H1 (cell line): Measurements from ENCODE around the gene SECISBP2. TPM values are rescaled to one million over a fixed set of nuclear protein-coding genes. Genes with fewer than 3 reads are reported as not detected.

Experiments
- CTCF ChIA-PET: fragments of 300-600 bp; sonication (Branson Sonifier 250); formaldehyde crosslinking; loops from one replicate; lab custom pipeline; 2021; ENCODE audit not compliant: partially characterized antibody; lab: Charles Lee
- POLR2A ChIA-PET: fragments of 300-600 bp; sonication (Branson Sonifier 250); formaldehyde crosslinking; loops from one replicate; lab custom pipeline; 2021; ENCODE audit warnings: inconsistent platforms; ENCODE audit not compliant: partially characterized antibody; lab: Charles Lee
- DNase-seq, 2 experiments: peaks; one replicate each; pipeline versions ENCODE4 v3.0.0 to v3.0.0-alpha.2; 2010 to 2022; ENCODE audit warnings: low spot score in 2 of 2, low read depth in 1 of 2, mixed read lengths in 1 of 2
- FAIRE-seq: peaks from 2 replicates; lab custom pipeline; 2011; peaks lifted over from hg19 to GRCh38; lab: Jason Lieb, UNC
- H2AFZ ChIP-seq: 2 replicates; pipeline ENCODE4 v1.8.1; 2012; ENCODE audit warnings: low read length, inconsistent platforms
- H2AK5ac ChIP-seq: 2 replicates; pipeline ENCODE4 v1.6.1; 2013; ENCODE audit warnings: low read depth, low read length
- H2BK120ac ChIP-seq: replicated peaks from 2 replicates; pipeline ENCODE3; 2013; ENCODE audit warnings: low read depth, low read length, inconsistent platforms
- H2BK12ac ChIP-seq: 2 replicates; pipeline ENCODE4 v1.6.1; 2013; ENCODE audit warnings: low read depth, low read length
- H2BK15ac ChIP-seq: 2 replicates; pipeline ENCODE4 v1.6.1; 2013; ENCODE audit warnings: low read length
- H2BK20ac ChIP-seq: 2 replicates; pipeline ENCODE4 v1.6.1; 2013; ENCODE audit warnings: low read length
- H2BK5ac ChIP-seq: 2 replicates; pipeline ENCODE4 v1.6.1; 2013; ENCODE audit warnings: low read depth, low read length
- H3K14ac ChIP-seq: 2 replicates; pipeline ENCODE4 v1.6.1; 2013; ENCODE audit warnings: inconsistent platforms; ENCODE audit not compliant: insufficient read length
- H3K18ac ChIP-seq: 2 replicates; pipeline ENCODE4 v1.6.1; 2013; ENCODE audit warnings: low read length; ENCODE audit errors: extremely low read depth
- H3K23ac ChIP-seq: 2 replicates; pipeline ENCODE4 v1.6.1; 2013; ENCODE audit warnings: inconsistent platforms; ENCODE audit not compliant: insufficient read length
- H3K23me2 ChIP-seq: 2 replicates; pipeline ENCODE4 v1.6.1; 2013; ENCODE audit warnings: low read depth, low read length
- H3K27ac ChIP-seq: 2 replicates; pipeline ENCODE4 v1.6.1; 2011; ENCODE audit warnings: low read depth, low read length, inconsistent platforms
- H3K27me3 ChIP-seq, 4 experiments: replicated peaks in 1 of 4; 1 replicate in 1 of 4; 2 replicates in 3 of 4; pipeline versions ENCODE4 v1.6.1 to v1.8.1; 2011 to 2013; ENCODE audit warnings: low read length in 3 of 4, mild to moderate bottlenecking in 3 of 4, inconsistent platforms in 2 of 4, mixed read lengths in 2 of 4, moderate library complexity in 1 of 4; ENCODE audit not compliant: control insufficient read depth in 3 of 4, insufficient read depth in 3 of 4; ENCODE audit errors: extremely low read depth in 1 of 4
- H3K36me3 ChIP-seq, 4 experiments: 2 replicates each; pipeline versions ENCODE4 v1.6.1 to v1.8.1; 2011 to 2013; ENCODE audit warnings: mild to moderate bottlenecking in 4 of 4, low read length in 3 of 4, moderate library complexity in 2 of 4, control low read depth in 1 of 4, inconsistent platforms in 1 of 4; ENCODE audit not compliant: insufficient read depth in 4 of 4, control insufficient read depth in 2 of 4
- H3K4ac ChIP-seq: replicated peaks from 2 replicates; pipeline ENCODE3; 2013; ENCODE audit warnings: low read length, low read depth, mixed read lengths, inconsistent platforms; ENCODE audit not compliant: insufficient read length
- H3K4me1 ChIP-seq, 4 experiments: replicated peaks in 1 of 4; 1 replicate in 1 of 4; 2 replicates in 3 of 4; pipeline versions ENCODE4 v1.6.1 to v1.8.1; 2011 to 2013; ENCODE audit warnings: low read length in 3 of 4, inconsistent platforms in 2 of 4, mixed read lengths in 1 of 4; ENCODE audit not compliant: insufficient read depth in 4 of 4, control insufficient read depth in 3 of 4
- H3K4me2 ChIP-seq, 2 experiments: 2 replicates each; pipeline versions ENCODE4 v1.6.1 to v1.8.1; 2011 to 2013; ENCODE audit warnings: low read depth in 2 of 2, low read length in 2 of 2, control low read depth in 1 of 2, inconsistent platforms in 1 of 2, mild to moderate bottlenecking in 1 of 2; ENCODE audit not compliant: insufficient read depth in 1 of 2
- H3K4me3 ChIP-seq, 4 experiments: fragments of 200-600, 300-600 bp in 1 of 4; sonication (generic), shearing (Covaris generic), sonication (Bioruptor Twin) in 1 of 4; 2 replicates each; pipeline versions ENCODE4 v1.5.1 to v1.8.1; 2011 to 2016; ENCODE audit warnings: low read length in 4 of 4, low read depth in 3 of 4, control low read depth in 2 of 4, inconsistent platforms in 2 of 4, mild to moderate bottlenecking in 2 of 4, mixed read lengths in 1 of 4, moderate library complexity in 1 of 4; ENCODE audit not compliant: insufficient read depth in 2 of 4; ENCODE audit errors: extremely low read depth in 1 of 4
- H3K56ac ChIP-seq: replicated peaks from 2 replicates; pipeline ENCODE3; 2013; ENCODE audit warnings: low read depth, mild to moderate bottlenecking, mixed read lengths, low read length, inconsistent platforms; ENCODE audit not compliant: insufficient read length
- H3K79me1 ChIP-seq: 2 replicates; pipeline ENCODE4 v1.6.1; 2013; ENCODE audit warnings: low read depth, low read length, control low read depth
- H3K79me2 ChIP-seq, 2 experiments: 2 replicates each; pipeline versions ENCODE4 v1.6.1 to v1.8.1; 2012 to 2013; ENCODE audit warnings: low read length in 2 of 2, mild to moderate bottlenecking in 2 of 2, inconsistent platforms in 1 of 2; ENCODE audit not compliant: insufficient read depth in 2 of 2, control insufficient read depth in 1 of 2
- H3K9ac ChIP-seq, 4 experiments: replicated peaks in 1 of 4; 1 replicate in 1 of 4; 2 replicates in 3 of 4; pipeline versions ENCODE4 v1.6.1 to v1.8.1; 2011 to 2013; ENCODE audit warnings: low read depth in 3 of 4, low read length in 3 of 4, control low read depth in 2 of 4, mild to moderate bottlenecking in 2 of 4, moderate library complexity in 2 of 4, inconsistent platforms in 1 of 4; ENCODE audit errors: extremely low read depth in 1 of 4
- H3K9me3 ChIP-seq, 2 experiments: 2 replicates each; pipeline versions ENCODE4 v1.6.1 to v1.8.1; 2012 to 2013; ENCODE audit warnings: mild to moderate bottlenecking in 2 of 2, moderate library complexity in 2 of 2, control low read depth in 1 of 2, inconsistent platforms in 1 of 2, low read depth in 1 of 2, low read length in 1 of 2, mixed read lengths in 1 of 2; ENCODE audit not compliant: insufficient read depth in 2 of 2
- H4K20me1 ChIP-seq, 2 experiments: replicated peaks in 1 of 2; 2 replicates each; pipeline versions ENCODE3 to v1.8.1; 2011 to 2013; ENCODE audit warnings: inconsistent platforms in 2 of 2, low read length in 2 of 2, mild to moderate bottlenecking in 1 of 2; ENCODE audit not compliant: insufficient read depth in 2 of 2, control insufficient read depth in 1 of 2
- H4K5ac ChIP-seq: 2 replicates; pipeline ENCODE4 v1.6.1; 2013; ENCODE audit warnings: low read length, low read depth, mixed read lengths, inconsistent platforms; ENCODE audit not compliant: insufficient read length
- H4K8ac ChIP-seq: 2 replicates; pipeline ENCODE4 v1.8.0; 2013; ENCODE audit warnings: mild to moderate bottlenecking, moderate library complexity, low read length, inconsistent platforms; ENCODE audit not compliant: insufficient read depth; ENCODE audit errors: extremely low read depth
- H4K91ac ChIP-seq: replicated peaks from 2 replicates; pipeline ENCODE3; 2013; ENCODE audit warnings: low read length, mixed read lengths, inconsistent platforms; ENCODE audit not compliant: insufficient read length
- ASH2L ChIP-seq: fragments of 200-600, 300-600 bp; sonication (generic); IDR thresholded peaks from one replicate; pipeline ENCODE4 v1.7.1; 2017; ENCODE audit warnings: low read length
- BACH1 ChIP-seq: IDR thresholded peaks from 2 replicates; pipeline ENCODE4 v1.6.1; 2012; ENCODE audit warnings: low read length, improper control_type of control experiment
- CHD1 ChIP-seq: IDR thresholded peaks from 2 replicates; pipeline ENCODE4 v1.6.1; 2012; ENCODE audit warnings: low read depth, low read length, improper control_type of control experiment
- CHD2 ChIP-seq: IDR thresholded peaks from 2 replicates; pipeline ENCODE4 v1.6.1; 2012; ENCODE audit warnings: low read length, improper control_type of control experiment
- CREB1 ChIP-seq: IDR thresholded peaks from 2 replicates; pipeline ENCODE4 v1.6.1; 2012; ENCODE audit warnings: inconsistent platforms
- GABPA ChIP-seq: IDR thresholded peaks from 2 replicates; pipeline ENCODE4 v1.6.1; 2011; ENCODE audit warnings: mild to moderate bottlenecking, low read length, moderate library complexity, borderline replicate concordance; ENCODE audit not compliant: insufficient read depth
- HDAC6 ChIP-seq: IDR thresholded peaks from one replicate; pipeline ENCODE4 v1.7.1; 2012; ENCODE audit warnings: low read depth, mild to moderate bottlenecking, inconsistent platforms, low read length, moderate library complexity
- KDM5A ChIP-seq: fragments of 200-600 bp; IDR thresholded peaks from 2 replicates; pipeline ENCODE4 v1.7.1; 2012; ENCODE audit warnings: mild to moderate bottlenecking, low read length, inconsistent platforms, mixed read lengths
- PHF8 ChIP-seq: fragments of 200-600 bp; sonication (generic); conservative IDR thresholded peaks from 2 replicates; pipeline ENCODE4 v1.7.1; 2012; ENCODE audit warnings: low read depth, mild to moderate bottlenecking, inconsistent platforms, low read length, moderate library complexity
- POLR2AphosphoS5 ChIP-seq: IDR thresholded peaks from 2 replicates; pipeline ENCODE4 v1.6.1; 2011; ENCODE audit warnings: low read depth, low read length
- RFX5 ChIP-seq: IDR thresholded peaks from 2 replicates; pipeline ENCODE4 v1.6.1; 2011; ENCODE audit warnings: low read depth, low read length, improper control_type of control experiment, borderline replicate concordance
- SIX5 ChIP-seq: IDR thresholded peaks from 2 replicates; pipeline ENCODE4 v1.6.1; 2011; ENCODE audit warnings: mild to moderate bottlenecking, low read depth, low read length
- SUZ12 ChIP-seq: fragments of 200-600 bp; sonication (generic); IDR thresholded peaks from 2 replicates; pipeline ENCODE4 v1.6.1; 2012; ENCODE audit warnings: mild to moderate bottlenecking, inconsistent platforms, low read length, moderate library complexity, mixed read lengths
- TAF1 ChIP-seq: IDR thresholded peaks from 2 replicates; pipeline ENCODE4 v1.6.1; 2011; ENCODE audit warnings: mild to moderate bottlenecking, low read depth, low read length
- YY1 ChIP-seq: IDR thresholded peaks from 2 replicates; pipeline ENCODE4 v1.6.1; 2011; ENCODE audit warnings: low read depth, mild to moderate bottlenecking, low read length
- WGBS, 2 experiments: shearing (Covaris generic) in 1 of 2; methylation state at CpG; one replicate each; pipeline versions ENCODE4 v1.1.6 to v1.1.7; 2013 to 2015; ENCODE audit warnings: low lambda C conversion rate in 2 of 2, mixed read lengths in 2 of 2, inconsistent platforms in 1 of 2, low coverage in 1 of 2, missing lambda C conversion rate in 1 of 2; ENCODE audit not compliant: insufficient replicate concordance in 2 of 2, insufficient coverage in 1 of 2, insufficient read length in 1 of 2; ENCODE audit errors: extremely low coverage in 1 of 2, missing lambda C conversion rate in 1 of 2; 5-methylcytosine and 5-hydroxymethylcytosine counted together
- polyA plus RNA-seq, 7 experiments: library from polyadenylated mRNA; depleted of rRNA in 3 of 7; stranded (reverse) in 5 of 7; unstranded in 2 of 7; fragments of >200 nt in 5 of 7; fragments of 200-250 nt in 2 of 7; gene quantifications; 1 replicate in 5 of 7; 2 replicates in 1 of 7; 4 replicates in 1 of 7; pipeline versions ENCODE4 v1.2.1 to v1.2.3, GENCODE V29; 2011 to 2013; ENCODE audit warnings: missing spikeins in 2 of 7, mixed read lengths in 2 of 7
- total RNA-seq: library from RNA; stranded (reverse); fragmentation: NEBNext Ultra II Directional; extraction: Animal tissue kit (Norgen Biotek cat#: 25700); gene quantifications from 2 replicates; pipeline ENCODE4 v1.2.1, GENCODE V29; 2021
- TF ChIP-seq, protein P1 (sequence below): IDR thresholded peaks from 2 replicates; pipeline ENCODE4 v1.6.1; 2011; ENCODE audit warnings: low read depth, mild to moderate bottlenecking, low read length; ENCODE audit not compliant: insufficient read depth

Gene SECISBP2
- total and polyA plus RNA-seq, 2 of the 8 experiments (the other 6 are each of a cell fraction or from before 2014, with no cell fraction given), result 39.0 to 61.7 TPM

DNA sequence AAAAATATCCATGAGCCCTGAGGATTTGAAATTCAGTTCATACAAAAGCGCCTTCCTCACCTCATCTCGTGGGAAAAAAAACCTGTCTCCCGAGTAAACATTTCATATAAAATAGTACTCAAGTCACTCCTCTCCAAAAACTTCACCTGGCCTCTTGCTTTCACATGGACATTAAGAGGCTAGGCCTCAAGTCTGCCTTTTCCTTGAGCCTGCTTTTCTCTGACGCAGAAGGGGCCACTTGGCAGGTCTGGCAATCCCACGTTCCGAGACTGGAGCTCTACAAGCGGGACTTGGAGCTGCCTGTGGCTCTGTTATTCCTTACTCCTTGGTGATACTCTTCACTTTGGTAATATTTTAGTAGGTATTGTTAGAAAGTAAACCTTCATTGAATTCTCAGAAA, 34.2 kb upstream of the SECISBP2 start:
- Histone ChIP-seq H3K27me3 (no peaks in the 10 kb centered on the region), H3K4me3 (no peak overlapping the region), H3K9me3 (no peaks in the 10 kb centered on the region), H3K79me2 (no peaks in the 10 kb centered on the region), H3K4me1 (no peaks in the 10 kb centered on the region), H2BK12ac (no peak overlapping the region), H3K14ac (no peak overlapping the region), H3K23me2 (no peaks in the 10 kb centered on the region), H3K36me3 (no peaks in the 10 kb centered on the region), H3K56ac (no peak overlapping the region), H3K27ac (no peak overlapping the region), H3K4me2 (no peak overlapping the region), H4K20me1 (no peaks in the 10 kb centered on the region), H3K23ac (no peak overlapping the region), H4K91ac (no peak overlapping the region), H3K9ac (no peak overlapping the region), H2AFZ (no peak overlapping the region), H3K79me1 (no peaks in the 10 kb centered on the region; the same call in 1 of the 2 replicates), H2BK20ac (no peak overlapping the region), H4K5ac (no peak overlapping the region), H2BK120ac (no peak overlapping the region), H2BK15ac (no peak overlapping the region), H3K4ac (no peak overlapping the region), H4K8ac (no peak overlapping the region), H2AK5ac (no peak overlapping the region), H2BK5ac (no peak overlapping the region), H3K18ac (no peak overlapping the region)
- ChIA-PET POLR2A (interaction anchor here (1.2 kb wide), 1 partner anchor 78 kb away, joined by 3 read pairs; no protein-coding TSS in a partner anchor), CTCF (interaction anchor here (1.7 kb wide), 1 partner anchor 81 kb away, joined by 4 read pairs; no protein-coding TSS in a partner anchor)
- WGBS, 2 experiments, result 90% methylated on average over 7 of the region's 7 CpGs; no CpG with 5 or more reads in 1 of the 2 experiments
- no peak for DNase-seq
- FAIRE-seq, result no peak
- TF ChIP-seq ASH2L (no peak), POLR2AphosphoS5 (no peak), CREB1 (no peak), SUZ12 (no peak), GABPA (no peak), PHF8 (no peak), CHD1 (no peak), CHD2 (no peak), TAF1 (no peak), SIX5 (no peak), HDAC6 (no peak), RFX5 (no peak), KDM5A (no peak), BACH1 (no peak), YY1 (no peak)
- TF ChIP-seq, protein P1, sequence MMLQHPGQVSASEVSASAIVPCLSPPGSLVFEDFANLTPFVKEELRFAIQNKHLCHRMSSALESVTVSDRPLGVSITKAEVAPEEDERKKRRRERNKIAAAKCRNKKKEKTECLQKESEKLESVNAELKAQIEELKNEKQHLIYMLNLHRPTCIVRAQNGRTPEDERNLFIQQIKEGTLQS, result no peak
